GM21360 (cell line): ENCODE results near the gene PSTPIP2.
"Not testable (repeated sequence)": the region's sequence is repeated elsewhere in the genome, so short reads cannot be mapped to it uniquely, and the experiment has no call there.

Experiments used
- ATAC-seq: cut with Tn5 transposase; IDR thresholded peaks from one replicate; pipeline ENCODE4 v1.9.1; 2021; ENCODE audit warnings: mild to moderate bottlenecking, moderate library complexity; ENCODE audit not compliant: unreplicated experiment

Gene PSTPIP2, protein sequence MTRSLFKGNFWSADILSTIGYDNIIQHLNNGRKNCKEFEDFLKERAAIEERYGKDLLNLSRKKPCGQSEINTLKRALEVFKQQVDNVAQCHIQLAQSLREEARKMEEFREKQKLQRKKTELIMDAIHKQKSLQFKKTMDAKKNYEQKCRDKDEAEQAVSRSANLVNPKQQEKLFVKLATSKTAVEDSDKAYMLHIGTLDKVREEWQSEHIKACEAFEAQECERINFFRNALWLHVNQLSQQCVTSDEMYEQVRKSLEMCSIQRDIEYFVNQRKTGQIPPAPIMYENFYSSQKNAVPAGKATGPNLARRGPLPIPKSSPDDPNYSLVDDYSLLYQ

DNA sequence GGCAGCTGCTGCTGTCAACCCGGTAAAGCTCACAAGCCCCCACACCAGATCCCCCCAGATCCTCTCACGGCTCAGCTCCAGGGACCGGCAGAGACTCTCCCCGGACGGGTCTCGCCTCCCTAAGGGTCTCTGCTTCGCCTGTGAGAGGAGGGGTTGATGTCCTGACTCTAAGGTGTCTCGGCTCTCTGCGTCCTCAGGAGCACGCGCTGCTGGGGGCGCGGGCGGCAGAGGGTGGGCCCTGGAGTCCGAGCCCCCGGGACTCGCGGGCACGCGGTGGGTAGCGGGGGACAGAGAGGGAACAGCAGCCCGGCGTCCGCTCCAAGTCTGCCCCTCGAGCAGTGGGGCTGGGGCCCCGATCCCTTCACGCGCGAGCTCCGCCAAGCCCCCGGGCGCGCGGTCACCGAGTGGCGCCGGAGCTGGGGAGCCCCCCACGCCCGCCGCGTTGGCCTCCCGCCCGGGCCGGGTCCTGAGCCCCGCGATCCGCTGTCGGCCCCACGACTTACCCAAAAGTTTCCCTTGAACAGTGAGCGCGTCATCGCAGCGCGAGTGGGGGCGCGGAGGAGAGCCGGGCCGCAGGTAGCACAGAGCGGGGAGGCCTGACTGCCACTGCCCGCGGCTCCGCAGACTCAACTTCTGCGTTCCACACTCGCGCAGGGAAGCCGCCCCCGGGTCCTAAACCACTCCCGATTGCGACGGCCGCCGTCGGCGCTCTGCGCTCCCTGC is at the start of gene PSTPIP2:
Gene PSTPIP2 (minus strand): TSS at position 608 of the 723 bp plus-strand sequence. CDS start 72 bp downstream, at position 536.
- peak; percentile 45 for ATAC-seq

- no peak for ATAC-seq
These were observed 41.7 kb upstream of the PSTPIP2 start for GRCh38 chr18:46113751-46114150.

DNA sequence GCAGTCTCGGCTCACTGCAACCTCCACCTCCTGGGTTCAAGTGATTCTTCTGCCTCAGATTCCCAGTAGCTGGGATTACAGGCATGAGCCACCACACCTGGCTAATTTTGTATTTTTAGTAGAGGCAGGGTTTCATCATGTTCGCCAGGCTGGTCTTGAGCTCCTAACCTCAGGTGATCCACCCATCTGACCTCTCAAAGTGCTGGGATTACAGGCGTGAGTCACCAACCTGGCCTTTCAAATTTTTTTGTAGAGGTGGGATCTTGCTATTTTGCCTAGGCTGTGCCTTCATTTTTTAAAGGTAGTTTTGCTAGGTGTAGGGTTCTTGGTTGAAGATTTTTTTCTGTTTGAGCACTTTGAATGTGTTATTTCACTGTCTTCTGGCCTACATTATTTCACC is 38.3 kb upstream of the PSTPIP2 start:
- no peak for ATAC-seq

- ATAC-seq, result no peak
These were observed 37.3 kb upstream of the PSTPIP2 start for GRCh38 chr18:46109386-46109785.

- peak; percentile 93 for ATAC-seq
These were observed 32.3 kb upstream of the PSTPIP2 start, which contains the start of gene HAUS1 for GRCh38 chr18:46104128-46104911. Gene HAUS1 (plus strand): TSS chr18:46104385. CDS start chr18:46104412, 27 bp downstream.

GRCh38 chr18:46099463-46099862 is 27.4 kb upstream of the PSTPIP2 start:
- no peak for ATAC-seq

DNA sequence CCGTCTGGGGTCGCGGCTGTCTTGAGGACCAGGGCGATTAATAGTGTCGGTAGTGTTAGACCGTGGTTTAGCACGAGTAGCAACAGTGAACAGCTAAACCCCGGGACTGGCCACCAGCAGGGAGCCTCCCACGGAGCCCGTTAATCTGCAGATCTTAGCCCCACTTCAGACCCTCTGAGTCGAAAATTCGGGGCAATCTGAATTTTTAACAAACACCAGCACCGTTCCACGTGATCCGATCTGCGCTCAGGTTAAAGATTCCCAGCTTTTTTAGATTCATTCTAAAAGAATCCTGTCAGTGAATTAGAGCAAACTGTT is 26.5 kb upstream of the PSTPIP2 start:
- no peak for ATAC-seq

GRCh38 chr18:46097801-46098615 is 25.9 kb upstream of the PSTPIP2 start, which contains the start of gene ATP5F1A:
Gene ATP5F1A (minus strand): TSS chr18:46098296. CDS start chr18:46098231, 65 bp downstream.
- ATAC-seq, result peak; percentile 70

DNA sequence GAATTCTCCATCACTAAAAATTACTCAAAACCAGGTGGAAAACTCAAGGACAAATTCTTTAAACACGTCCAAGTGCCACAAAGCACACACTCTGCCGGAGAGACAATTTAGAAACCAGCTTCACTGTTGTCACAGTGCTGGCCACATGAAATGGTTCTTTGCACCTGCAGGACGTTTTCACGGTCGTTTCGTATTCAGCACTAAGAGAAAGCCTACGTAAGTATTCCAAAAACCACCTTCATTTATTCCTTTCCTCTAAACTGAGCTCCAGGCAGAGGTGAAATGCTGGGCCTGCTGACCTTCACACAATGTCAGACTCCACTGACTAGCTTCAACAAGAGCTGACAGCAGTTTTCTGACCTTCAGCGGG is 25.4 kb upstream of the PSTPIP2 start:
- ATAC-seq, result peak; percentile 9

GRCh38 chr18:46096651-46097300 is 24.7 kb upstream of the PSTPIP2 start:
- no peak for ATAC-seq

DNA sequence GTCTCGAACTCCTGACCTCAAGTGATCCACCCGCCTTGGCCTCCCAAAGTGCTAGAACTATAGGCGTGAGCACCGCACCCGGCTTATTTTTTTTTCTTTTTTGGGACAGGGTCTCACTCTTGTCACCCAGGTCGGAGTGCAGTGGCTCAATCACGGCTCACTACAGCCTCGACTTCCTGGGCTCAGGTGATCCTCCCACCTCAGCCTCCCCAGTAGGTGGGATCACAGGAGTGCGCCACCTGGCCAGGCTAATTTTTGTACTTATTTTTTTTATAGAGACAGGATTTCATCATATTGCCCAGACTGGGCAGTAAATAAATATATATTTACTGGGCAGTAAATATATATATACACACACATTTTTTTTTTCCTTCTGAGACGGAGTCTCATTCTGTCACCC is 23.5 kb upstream of the PSTPIP2 start:
- no peak for ATAC-seq

DNA sequence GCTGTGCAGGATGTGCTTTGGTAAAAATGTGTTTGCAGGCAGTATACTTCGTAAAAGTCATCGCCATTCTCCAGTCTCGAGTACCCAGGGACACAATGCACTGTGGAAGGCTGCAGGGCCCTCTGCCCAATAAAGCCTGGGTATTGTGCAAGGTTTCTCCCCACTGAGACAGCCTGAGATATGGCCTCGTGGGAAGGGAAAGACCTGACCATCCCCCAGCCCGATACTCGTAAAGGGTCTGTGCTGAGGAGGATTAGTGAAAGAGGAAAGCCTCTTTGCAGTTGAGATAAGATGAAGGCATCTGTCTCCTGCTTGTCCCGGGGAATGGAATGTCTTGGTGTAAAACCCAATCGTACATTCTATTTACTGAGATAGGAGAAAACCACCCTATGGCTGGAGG is 16.4 kb upstream of the PSTPIP2 start:
- ATAC-seq, result not testable (repeated sequence)

DNA sequence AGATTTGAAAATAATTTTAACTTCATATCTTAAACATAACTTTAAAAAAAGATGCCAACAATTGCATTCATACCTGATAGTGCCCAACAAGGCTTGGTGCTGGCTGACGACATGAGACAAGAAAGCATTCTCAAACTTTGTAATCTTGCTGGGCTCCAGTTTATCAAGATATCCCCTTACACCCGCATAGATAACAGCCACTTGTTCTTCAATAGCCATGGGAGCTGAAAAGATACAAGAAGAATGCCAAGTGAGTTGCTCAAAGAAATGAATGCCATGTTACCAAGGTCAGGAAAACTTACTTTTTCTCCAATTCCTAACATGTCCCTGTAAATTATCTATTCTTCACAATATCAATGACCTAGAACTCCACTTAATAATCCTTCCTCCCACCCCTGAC is 12.4 kb upstream of the PSTPIP2 start:
- no peak for ATAC-seq

- no peak for ATAC-seq
These were observed 8.1 kb upstream of the PSTPIP2 start for GRCh38 chr18:46080156-46080555.

GRCh38 chr18:46079336-46079735 is 7.3 kb upstream of the PSTPIP2 start:
- no peak for ATAC-seq

DNA sequence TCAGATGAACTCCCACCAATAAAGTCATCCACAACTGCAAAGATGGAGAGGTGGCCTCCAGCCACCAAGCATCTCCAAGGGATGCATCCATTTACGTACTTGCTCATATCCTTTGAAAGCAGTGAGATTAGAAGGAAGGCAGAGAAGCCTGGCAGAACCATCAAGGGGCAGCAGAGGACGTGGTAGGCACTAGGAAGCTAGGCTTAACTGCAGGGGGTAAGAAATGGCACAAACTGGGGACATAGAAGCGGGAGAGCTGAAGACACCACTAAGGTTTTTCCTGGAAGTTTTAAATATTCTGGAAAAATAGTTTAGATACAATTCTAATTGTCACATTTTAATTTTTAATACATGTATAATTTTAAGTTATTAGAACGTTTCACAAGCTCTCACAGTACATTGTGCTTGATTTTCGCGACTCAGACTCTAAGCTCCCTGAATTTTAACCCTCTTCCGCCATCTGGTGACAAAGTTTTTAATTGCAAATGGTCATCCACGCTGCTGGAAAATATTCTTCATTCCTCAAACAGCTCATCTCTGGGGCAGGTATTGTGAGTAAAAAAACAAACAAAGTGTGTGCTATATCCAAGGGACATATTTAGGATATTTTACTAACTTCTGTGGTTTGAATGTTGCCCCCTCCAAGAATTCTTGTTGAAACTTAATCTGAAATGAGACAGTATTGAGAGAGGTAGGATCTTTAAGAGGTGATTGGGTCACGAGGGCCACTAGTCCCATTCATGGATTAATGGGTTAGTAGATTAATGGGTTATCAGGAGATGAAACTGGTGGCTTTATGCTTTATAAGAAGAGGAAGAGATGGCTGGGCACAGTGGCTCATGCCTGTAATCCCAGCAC is 1.6 kb upstream of the PSTPIP2 start:
- ATAC-seq, result no peak

DNA sequence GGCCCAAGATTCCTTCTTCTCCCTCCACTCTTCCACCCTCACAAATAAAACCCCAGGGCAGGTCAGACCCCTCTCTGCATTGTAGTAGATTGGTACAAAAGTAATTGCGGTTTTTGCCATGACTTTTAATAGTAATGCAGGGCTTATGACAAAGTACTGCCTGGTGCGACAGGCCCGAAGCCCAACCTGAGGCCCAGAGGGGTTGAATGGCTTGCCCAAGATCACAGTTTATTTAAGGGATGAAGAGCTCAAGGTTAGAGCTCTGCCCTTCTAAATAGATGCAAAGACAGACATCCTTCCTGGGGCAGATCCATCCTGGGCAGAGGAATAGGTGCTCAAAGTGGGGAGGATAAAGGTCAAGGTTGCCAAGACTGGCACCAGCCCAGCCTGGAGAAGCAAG is 899 bp upstream of the PSTPIP2 start:
- ATAC-seq, result no peak

DNA sequence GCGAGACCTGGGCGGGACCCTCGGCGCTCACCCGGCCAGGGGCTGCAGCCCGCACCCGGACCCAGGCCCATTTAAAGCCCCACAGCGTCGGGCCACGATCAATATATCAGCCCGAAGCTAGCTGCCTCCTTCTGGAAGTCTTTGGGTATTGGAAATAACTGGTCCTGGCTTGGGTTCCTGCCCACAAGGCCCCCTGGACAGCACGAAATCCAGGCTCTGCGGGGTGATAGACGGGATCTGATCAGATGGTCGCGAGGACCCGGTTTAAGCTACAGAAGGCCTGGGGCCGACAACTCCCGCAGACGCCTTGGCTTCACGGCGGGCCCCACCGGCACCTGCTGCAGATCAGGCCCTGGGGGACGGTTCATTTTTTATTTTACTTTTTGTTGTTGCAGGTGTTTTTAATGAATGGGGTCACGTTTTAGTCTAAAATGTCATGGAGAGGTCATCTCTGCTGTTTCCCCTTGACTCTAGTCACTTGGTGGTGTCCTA is 362 bp upstream of the PSTPIP2 start:
- no peak for ATAC-seq
